ENCODE results near the gene LCLAT1. TPM values are rescaled to one million over a fixed set of nuclear protein-coding genes. Genes with fewer than 3 reads are reported as not detected.

LCLAT1 gene
- total RNA-seq, 1 donor from 2014 or later = 13.0 TPM

Other genes with a start within 250 kb of the LCLAT1 start
- 137 TPM for gene LBH, start 215.7 kb upstream of the LCLAT1 start, total RNA-seq